Spleen (tissue), 7 donors: ENCODE results near the gene CHRNA9.
A peak's percentile ranks its signal among the peaks of the same experiment; 100 is the strongest.

Source experiments
- CTCF ChIP-seq, 11 experiments: fragments of 200-600 bp in 7 of 11; fragments of 450-650 bp in 4 of 11; sonication (generic) in 4 of 11; IDR thresholded peaks in 8 of 11; conservative IDR thresholded peaks in 3 of 11; 1 replicate in 7 of 11; 2 replicates in 4 of 11; pipeline versions ENCODE4 v1.4.0 to v1.8.0; 2016 to 2021; ENCODE audit warnings: antibody characterized with exemption in 11 of 11, inconsistent platforms in 4 of 11, mild to moderate bottlenecking in 1 of 11
- POLR2A ChIP-seq, 3 donors: fragments of 450-650 bp; IDR thresholded peaks; one replicate each; pipeline ENCODE4 v1.5.1; 2017; ENCODE audit warnings: antibody characterized with exemption in 3 of 3, mild to moderate bottlenecking in 1 of 3
- POLR2AphosphoS5 ChIP-seq, 3 donors: sonication (generic); formaldehyde crosslinking; IDR thresholded peaks; one replicate each; pipeline ENCODE4 v1.5.1; 2017; ENCODE audit warnings: antibody characterized with exemption in 3 of 3
- donor health status: DM: no; HTN: no; CAD: no; lungs with moderate emphysema.
- donor health status: DM: no; HTN: no; CAD: no.
- donor health status: DM: no; HTN: no; CAD: no.

- peak in 2 of 3 donors; percentile 29 to 30 for TF ChIP-seq POLR2A (IDR thresholded peaks at IDR 0.05)
- no peak for TF ChIP-seq CTCF (IDR thresholded peaks at IDR 0.05 in 8 of 11, conservative IDR thresholded peaks at IDR 0.05 in 3 of 11)
- peak; percentile 47 to 88 (median 78) for TF ChIP-seq POLR2AphosphoS5 (IDR thresholded peaks at IDR 0.05)
Measured at GRCh38 chr4:40301603-40302002, 33.5 kb upstream of the CHRNA9 start.
